H1 (cell line): ENCODE measurements around the gene DBR1. TPM values are rescaled to one million over a fixed set of nuclear protein-coding genes. Genes with fewer than 3 reads are reported as not detected.

Source experiments
- CTCF ChIA-PET: fragments of 300-600 bp; sonication (Branson Sonifier 250); formaldehyde crosslinking; loops from one replicate; lab custom pipeline; 2021; ENCODE audit not compliant: partially characterized antibody; lab: Charles Lee
- POLR2A ChIA-PET: fragments of 300-600 bp; sonication (Branson Sonifier 250); formaldehyde crosslinking; loops from one replicate; lab custom pipeline; 2021; ENCODE audit warnings: inconsistent platforms; ENCODE audit not compliant: partially characterized antibody; lab: Charles Lee
- DNase-seq, 2 experiments: peaks; one replicate each; pipeline versions ENCODE4 v3.0.0 to v3.0.0-alpha.2; 2010 to 2022; ENCODE audit warnings: low spot score in 2 of 2, low read depth in 1 of 2, mixed read lengths in 1 of 2
- FAIRE-seq: peaks from 2 replicates; lab custom pipeline; 2011; peaks lifted over from hg19 to GRCh38; lab: Jason Lieb, UNC
- H2AFZ ChIP-seq: 2 replicates; pipeline ENCODE4 v1.8.1; 2012; ENCODE audit warnings: low read length, inconsistent platforms
- H2AK5ac ChIP-seq: 2 replicates; pipeline ENCODE4 v1.6.1; 2013; ENCODE audit warnings: low read depth, low read length
- H2BK120ac ChIP-seq: replicated peaks from 2 replicates; pipeline ENCODE3; 2013; ENCODE audit warnings: low read depth, low read length, inconsistent platforms
- H2BK12ac ChIP-seq: 2 replicates; pipeline ENCODE4 v1.6.1; 2013; ENCODE audit warnings: low read depth, low read length
- H2BK15ac ChIP-seq: 2 replicates; pipeline ENCODE4 v1.6.1; 2013; ENCODE audit warnings: low read length
- H2BK20ac ChIP-seq: 2 replicates; pipeline ENCODE4 v1.6.1; 2013; ENCODE audit warnings: low read length
- H2BK5ac ChIP-seq: 2 replicates; pipeline ENCODE4 v1.6.1; 2013; ENCODE audit warnings: low read depth, low read length
- H3K14ac ChIP-seq: 2 replicates; pipeline ENCODE4 v1.6.1; 2013; ENCODE audit warnings: inconsistent platforms; ENCODE audit not compliant: insufficient read length
- H3K18ac ChIP-seq: 2 replicates; pipeline ENCODE4 v1.6.1; 2013; ENCODE audit warnings: low read length; ENCODE audit errors: extremely low read depth
- H3K23ac ChIP-seq: 2 replicates; pipeline ENCODE4 v1.6.1; 2013; ENCODE audit warnings: inconsistent platforms; ENCODE audit not compliant: insufficient read length
- H3K23me2 ChIP-seq: 2 replicates; pipeline ENCODE4 v1.6.1; 2013; ENCODE audit warnings: low read depth, low read length
- H3K27ac ChIP-seq: 2 replicates; pipeline ENCODE4 v1.6.1; 2011; ENCODE audit warnings: low read depth, low read length, inconsistent platforms
- H3K27me3 ChIP-seq, 4 experiments: replicated peaks in 1 of 4; 1 replicate in 1 of 4; 2 replicates in 3 of 4; pipeline versions ENCODE4 v1.6.1 to v1.8.1; 2011 to 2013; ENCODE audit warnings: low read length in 3 of 4, mild to moderate bottlenecking in 3 of 4, inconsistent platforms in 2 of 4, mixed read lengths in 2 of 4, moderate library complexity in 1 of 4; ENCODE audit not compliant: control insufficient read depth in 3 of 4, insufficient read depth in 3 of 4; ENCODE audit errors: extremely low read depth in 1 of 4
- H3K36me3 ChIP-seq, 4 experiments: 2 replicates each; pipeline versions ENCODE4 v1.6.1 to v1.8.1; 2011 to 2013; ENCODE audit warnings: mild to moderate bottlenecking in 4 of 4, low read length in 3 of 4, moderate library complexity in 2 of 4, control low read depth in 1 of 4, inconsistent platforms in 1 of 4; ENCODE audit not compliant: insufficient read depth in 4 of 4, control insufficient read depth in 2 of 4
- H3K4ac ChIP-seq: replicated peaks from 2 replicates; pipeline ENCODE3; 2013; ENCODE audit warnings: low read length, low read depth, mixed read lengths, inconsistent platforms; ENCODE audit not compliant: insufficient read length
- H3K4me1 ChIP-seq, 4 experiments: replicated peaks in 1 of 4; 1 replicate in 1 of 4; 2 replicates in 3 of 4; pipeline versions ENCODE4 v1.6.1 to v1.8.1; 2011 to 2013; ENCODE audit warnings: low read length in 3 of 4, inconsistent platforms in 2 of 4, mixed read lengths in 1 of 4; ENCODE audit not compliant: insufficient read depth in 4 of 4, control insufficient read depth in 3 of 4
- H3K4me2 ChIP-seq, 2 experiments: 2 replicates each; pipeline versions ENCODE4 v1.6.1 to v1.8.1; 2011 to 2013; ENCODE audit warnings: low read depth in 2 of 2, low read length in 2 of 2, control low read depth in 1 of 2, inconsistent platforms in 1 of 2, mild to moderate bottlenecking in 1 of 2; ENCODE audit not compliant: insufficient read depth in 1 of 2
- H3K4me3 ChIP-seq, 4 experiments: fragments of 200-600, 300-600 bp in 1 of 4; sonication (generic), shearing (Covaris generic), sonication (Bioruptor Twin) in 1 of 4; 2 replicates each; pipeline versions ENCODE4 v1.5.1 to v1.8.1; 2011 to 2016; ENCODE audit warnings: low read length in 4 of 4, low read depth in 3 of 4, control low read depth in 2 of 4, inconsistent platforms in 2 of 4, mild to moderate bottlenecking in 2 of 4, mixed read lengths in 1 of 4, moderate library complexity in 1 of 4; ENCODE audit not compliant: insufficient read depth in 2 of 4; ENCODE audit errors: extremely low read depth in 1 of 4
- H3K56ac ChIP-seq: replicated peaks from 2 replicates; pipeline ENCODE3; 2013; ENCODE audit warnings: low read depth, mild to moderate bottlenecking, mixed read lengths, low read length, inconsistent platforms; ENCODE audit not compliant: insufficient read length
- H3K79me1 ChIP-seq: 2 replicates; pipeline ENCODE4 v1.6.1; 2013; ENCODE audit warnings: low read depth, low read length, control low read depth
- H3K79me2 ChIP-seq, 2 experiments: 2 replicates each; pipeline versions ENCODE4 v1.6.1 to v1.8.1; 2012 to 2013; ENCODE audit warnings: low read length in 2 of 2, mild to moderate bottlenecking in 2 of 2, inconsistent platforms in 1 of 2; ENCODE audit not compliant: insufficient read depth in 2 of 2, control insufficient read depth in 1 of 2
- H3K9ac ChIP-seq, 4 experiments: replicated peaks in 1 of 4; 1 replicate in 1 of 4; 2 replicates in 3 of 4; pipeline versions ENCODE4 v1.6.1 to v1.8.1; 2011 to 2013; ENCODE audit warnings: low read depth in 3 of 4, low read length in 3 of 4, control low read depth in 2 of 4, mild to moderate bottlenecking in 2 of 4, moderate library complexity in 2 of 4, inconsistent platforms in 1 of 4; ENCODE audit errors: extremely low read depth in 1 of 4
- H3K9me3 ChIP-seq, 2 experiments: 2 replicates each; pipeline versions ENCODE4 v1.6.1 to v1.8.1; 2012 to 2013; ENCODE audit warnings: mild to moderate bottlenecking in 2 of 2, moderate library complexity in 2 of 2, control low read depth in 1 of 2, inconsistent platforms in 1 of 2, low read depth in 1 of 2, low read length in 1 of 2, mixed read lengths in 1 of 2; ENCODE audit not compliant: insufficient read depth in 2 of 2
- H4K20me1 ChIP-seq, 2 experiments: replicated peaks in 1 of 2; 2 replicates each; pipeline versions ENCODE3 to v1.8.1; 2011 to 2013; ENCODE audit warnings: inconsistent platforms in 2 of 2, low read length in 2 of 2, mild to moderate bottlenecking in 1 of 2; ENCODE audit not compliant: insufficient read depth in 2 of 2, control insufficient read depth in 1 of 2
- H4K5ac ChIP-seq: 2 replicates; pipeline ENCODE4 v1.6.1; 2013; ENCODE audit warnings: low read length, low read depth, mixed read lengths, inconsistent platforms; ENCODE audit not compliant: insufficient read length
- H4K8ac ChIP-seq: 2 replicates; pipeline ENCODE4 v1.8.0; 2013; ENCODE audit warnings: mild to moderate bottlenecking, moderate library complexity, low read length, inconsistent platforms; ENCODE audit not compliant: insufficient read depth; ENCODE audit errors: extremely low read depth
- H4K91ac ChIP-seq: replicated peaks from 2 replicates; pipeline ENCODE3; 2013; ENCODE audit warnings: low read length, mixed read lengths, inconsistent platforms; ENCODE audit not compliant: insufficient read length
- CBX8 ChIP-seq: fragments of 300-800, 300-1000 bp; sonication (generic); IDR thresholded peaks from 2 replicates; pipeline ENCODE4 v1.7.1; 2016; ENCODE audit warnings: low read depth, low read length, borderline replicate concordance
- CEBPB ChIP-seq: IDR thresholded peaks from 2 replicates; pipeline ENCODE4 v1.6.1; 2012; ENCODE audit warnings: low read depth, low read length
- GTF2F1 ChIP-seq: IDR thresholded peaks from 2 replicates; pipeline ENCODE4 v1.6.1; 2012; ENCODE audit warnings: low read depth, low read length, improper control_type of control experiment, borderline replicate concordance
- HDAC2 ChIP-seq, 2 experiments: fragments of 300-600 bp in 1 of 2; sonication (generic) in 1 of 2; IDR thresholded peaks; 2 replicates each; pipeline ENCODE4 v1.6.1; 2011 to 2012; ENCODE audit warnings: low read depth in 2 of 2, low read length in 2 of 2, mild to moderate bottlenecking in 2 of 2, moderate library complexity in 2 of 2, borderline replicate concordance in 1 of 2, inconsistent platforms in 1 of 2
- PHF8 ChIP-seq: fragments of 200-600 bp; sonication (generic); conservative IDR thresholded peaks from 2 replicates; pipeline ENCODE4 v1.7.1; 2012; ENCODE audit warnings: low read depth, mild to moderate bottlenecking, inconsistent platforms, low read length, moderate library complexity
- RXRA ChIP-seq: IDR thresholded peaks from 2 replicates; pipeline ENCODE4 v1.6.1; 2011; ENCODE audit warnings: low read depth, mild to moderate bottlenecking, low read length, moderate library complexity; ENCODE audit not compliant: insufficient read depth
- SIN3A ChIP-seq, 2 experiments: IDR thresholded peaks in 1 of 2; conservative IDR thresholded peaks in 1 of 2; 2 replicates each; pipeline ENCODE4 v1.6.1; 2011 to 2012; ENCODE audit warnings: low read length in 2 of 2, improper control_type of control experiment in 1 of 2, low read depth in 1 of 2, mild to moderate bottlenecking in 1 of 2
- SP1 ChIP-seq: IDR thresholded peaks from 2 replicates; pipeline ENCODE4 v1.6.1; 2011; ENCODE audit warnings: low read depth, low read length
- WGBS, 2 experiments: shearing (Covaris generic) in 1 of 2; methylation state at CpG; one replicate each; pipeline versions ENCODE4 v1.1.6 to v1.1.7; 2013 to 2015; ENCODE audit warnings: low lambda C conversion rate in 2 of 2, mixed read lengths in 2 of 2, inconsistent platforms in 1 of 2, low coverage in 1 of 2, missing lambda C conversion rate in 1 of 2; ENCODE audit not compliant: insufficient replicate concordance in 2 of 2, insufficient coverage in 1 of 2, insufficient read length in 1 of 2; ENCODE audit errors: extremely low coverage in 1 of 2, missing lambda C conversion rate in 1 of 2; 5-methylcytosine and 5-hydroxymethylcytosine counted together
- polyA plus RNA-seq, 7 experiments: library from polyadenylated mRNA; depleted of rRNA in 3 of 7; stranded (reverse) in 5 of 7; unstranded in 2 of 7; fragments of >200 nt in 5 of 7; fragments of 200-250 nt in 2 of 7; gene quantifications; 1 replicate in 5 of 7; 2 replicates in 1 of 7; 4 replicates in 1 of 7; pipeline versions ENCODE4 v1.2.1 to v1.2.3, GENCODE V29; 2011 to 2013; ENCODE audit warnings: missing spikeins in 2 of 7, mixed read lengths in 2 of 7
- total RNA-seq: library from RNA; stranded (reverse); fragmentation: NEBNext Ultra II Directional; extraction: Animal tissue kit (Norgen Biotek cat#: 25700); gene quantifications from 2 replicates; pipeline ENCODE4 v1.2.1, GENCODE V29; 2021

DBR1 gene
- total and polyA plus RNA-seq, 2 of the 8 experiments (the other 6 are each of a cell fraction or from before 2014, with no cell fraction given) = 10.1 to 18.3 TPM

GRCh38 chr3:138173769-138174420, 826 bp downstream of the DBR1 start:
- Histone ChIP-seq H3K27me3 (no peaks in the 10 kb centered on the region), H4K8ac (no peak overlapping the region; the same call in 1 of the 2 replicates), H3K9me3 (no peaks in the 10 kb centered on the region), H3K4me2 (peak overlapping the region; percentile 73 to 74), H3K79me1 (no peaks in the 10 kb centered on the region), H2AFZ (peak overlapping the region; percentile 37), H3K79me2 (peaks cover 0 to 20% of the 10 kb centered on the region in 2 experiments; a peak in 2 of 4 replicates), H3K9ac (peak overlapping the region in 3 of 4 experiments; percentile 76 to 92 (median 88); a peak in 5 of 7 replicates), H3K4ac (no peak overlapping the region), H3K18ac (no peak overlapping the region), H2BK15ac (no peak overlapping the region), H3K56ac (no peak overlapping the region), H3K23ac (no peak overlapping the region), H3K36me3 (peaks cover 2 to 32% (median 5%) of the 10 kb centered on the region in 4 experiments; a peak in 6 of 8 replicates), H4K91ac (no peak overlapping the region), H3K4me3 (peak overlapping the region; percentile 82 to 93 (median 86)), H2BK5ac (no peak overlapping the region), H2BK20ac (no peak overlapping the region), H3K4me1 (no peaks in the 10 kb centered on the region; a peak in 1 of 7 replicates), H4K20me1 (no peaks in the 10 kb centered on the region), H3K14ac (no peak overlapping the region), H3K23me2 (peaks cover 5% of the 10 kb centered on the region; the same call in 1 of the 2 replicates), H4K5ac (no peak overlapping the region), H3K27ac (no peak overlapping the region), H2BK120ac (no peak overlapping the region), H2AK5ac (no peak overlapping the region), H2BK12ac (no peak overlapping the region)
- ChIA-PET POLR2A (interaction anchor here (0.6 to 5.3 kb wide), 15 partner anchors 11 to 155 kb away, joined by 3 to 56 read pairs (median 4); partner anchors contain the start of gene ARMC8), CTCF (interaction anchor here (0.8 to 1.5 kb wide), 6 partner anchors 21 to 749 kb away, joined by 3 to 4 read pairs (median 3); partner anchors contain the start of gene DZIP1L)
- WGBS, 2 experiments = 78% methylated on average over 12 of the region's 13 CpGs; no CpG with 5 or more reads in 1 of the 2 experiments
- no peak for TF ChIP-seq CEBPB
- no peak for TF ChIP-seq RXRA
- no peak for TF ChIP-seq HDAC2 (IDR thresholded peaks at IDR 0.05; ENCODE audit: borderline replicate concordance in 1 of 2, low read depth in 2 of 2, low read length in 2 of 2)
- no peak for TF ChIP-seq CBX8
- TF ChIP-seq GTF2F1 = no peak
- no peak for TF ChIP-seq PHF8
- TF ChIP-seq SP1 = no peak
- no peak for TF ChIP-seq SIN3A (conservative IDR thresholded peaks at IDR 0.05 in 1 of 2, IDR thresholded peaks at IDR 0.05 in 1 of 2; ENCODE audit: low read depth in 1 of 2, low read length in 2 of 2)
- FAIRE-seq (no peak), DNase-seq (no peak)
